Non-pigmented ciliary epithelial cell (primary cell): Measurements from ENCODE around the gene FRMD5.

Source experiments
- DNase-seq: peaks from one replicate; pipeline ENCODE4 v3.0.0-alpha.2; 2010; ENCODE audit warnings: low read depth

FRMD5 gene

DNA sequence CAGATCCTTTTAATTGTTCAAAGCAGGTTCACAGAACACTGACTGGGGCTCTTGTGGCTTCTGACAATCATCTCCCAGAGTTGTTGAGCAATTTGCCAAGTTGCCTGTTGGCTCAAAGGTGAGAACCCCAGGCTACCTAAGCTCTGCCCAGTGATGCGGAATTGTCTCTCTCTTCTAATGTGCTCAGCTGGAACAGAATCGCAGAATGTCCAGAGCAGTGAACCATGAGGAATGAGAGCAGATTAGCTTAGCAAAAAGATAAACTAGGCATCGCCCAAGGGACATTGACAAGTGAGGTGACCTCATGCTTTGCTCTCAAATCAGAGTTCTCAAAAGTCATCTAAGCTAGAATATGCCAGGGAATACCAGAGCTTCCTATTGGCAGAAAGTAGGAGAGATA is 220.2 kb downstream of the FRMD5 start:
- no peak for DNase-seq

DNA sequence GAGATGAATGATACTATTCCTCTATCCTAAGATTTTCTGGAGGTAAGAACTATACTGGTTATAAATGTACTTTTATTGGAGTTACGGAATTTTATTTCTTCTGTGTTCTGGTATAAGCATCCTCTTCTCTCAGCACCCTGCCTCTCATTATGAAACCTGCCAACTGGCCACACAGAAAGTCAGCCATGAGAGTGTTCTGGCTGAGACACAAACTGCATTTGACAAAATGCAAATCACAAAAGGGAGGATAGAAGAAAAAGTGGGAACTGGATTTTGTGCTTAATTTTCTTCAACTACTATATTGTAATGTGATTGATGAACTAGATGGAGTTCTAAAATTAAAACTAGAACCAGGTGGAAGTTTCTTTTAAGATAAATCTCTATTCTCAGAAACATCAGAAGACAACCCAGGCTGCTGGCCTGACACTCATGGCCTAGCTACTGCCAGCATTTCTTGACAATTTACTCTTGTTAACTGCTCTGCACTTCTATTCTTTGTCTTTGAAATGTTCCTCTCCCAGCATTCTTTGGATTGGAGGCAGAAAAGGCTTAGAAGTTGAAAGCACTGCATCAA is 225.2 kb downstream of the FRMD5 start:
- DNase-seq: no peak

DNA sequence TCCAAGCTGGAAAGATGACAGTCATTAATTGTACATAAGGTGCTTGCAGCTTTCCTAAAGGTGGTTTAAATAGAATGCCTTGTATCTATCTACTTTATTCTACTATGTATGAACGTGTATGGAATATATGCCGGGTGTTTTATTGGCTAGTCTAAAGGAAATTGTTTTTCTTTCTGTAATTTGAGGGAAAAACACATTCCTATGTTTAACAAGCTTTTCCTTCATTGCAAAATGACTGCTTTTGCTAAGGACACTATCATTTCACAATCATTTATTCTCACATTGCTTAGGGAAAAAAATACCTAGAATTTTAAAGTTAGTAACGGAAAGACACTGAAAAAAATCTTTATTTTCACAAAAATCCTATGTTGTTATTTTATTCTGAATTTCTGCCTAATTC is 226.5 kb downstream of the FRMD5 start:
- no peak for DNase-seq

- DNase-seq: no peak
Measured at GRCh38 chr15:43966646-43967045, 228.4 kb downstream of the FRMD5 start.

DNA sequence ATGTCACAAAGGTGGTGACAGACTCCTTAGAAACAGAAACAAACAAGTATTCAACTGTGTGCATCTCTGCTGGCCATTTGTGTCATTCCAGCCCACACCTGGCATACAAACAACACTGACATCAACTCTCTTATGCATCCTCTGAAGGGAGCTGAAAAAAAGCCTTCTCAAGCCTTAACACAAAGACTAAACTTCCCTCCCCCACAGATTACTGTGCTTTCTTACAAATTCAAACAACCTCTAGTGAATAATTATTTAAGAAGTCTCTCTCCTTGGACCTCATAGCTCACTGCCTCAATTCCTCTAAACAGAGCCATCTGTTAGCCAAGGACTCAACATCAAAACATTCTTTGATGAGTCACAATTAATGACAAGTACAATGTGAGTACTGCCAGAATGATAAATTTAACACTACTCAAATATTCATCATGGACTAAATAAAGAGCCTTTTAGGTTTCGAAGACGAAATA is 236.2 kb downstream of the FRMD5 start:
- peak; percentile 54 for DNase-seq

GRCh38 chr15:43957724-43958123 is 237.3 kb downstream of the FRMD5 start:
- no peak for DNase-seq

DNA sequence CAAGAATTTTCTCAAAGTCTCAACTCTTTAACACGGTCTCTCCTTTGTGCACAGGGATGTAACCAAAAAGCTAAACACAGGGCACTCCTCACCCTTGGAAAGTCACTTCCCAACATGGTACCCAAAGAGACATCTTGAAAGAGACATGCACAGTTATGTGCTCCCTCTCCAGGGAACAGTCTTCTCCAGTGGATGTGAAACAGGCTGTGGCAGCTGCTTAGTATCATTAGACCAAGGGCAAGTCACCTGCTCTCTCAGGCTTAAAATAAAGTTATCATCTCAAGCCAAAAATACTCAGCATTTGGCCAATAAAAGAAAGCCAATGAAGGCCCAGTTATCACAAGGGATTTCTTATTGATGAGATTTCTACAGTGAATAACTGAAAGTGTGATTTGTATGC is 239.9 kb downstream of the FRMD5 start:
- no peak for DNase-seq

- DNase-seq: no peak
Measured at GRCh38 chr15:43954181-43954621, 240.9 kb downstream of the FRMD5 start.

DNA sequence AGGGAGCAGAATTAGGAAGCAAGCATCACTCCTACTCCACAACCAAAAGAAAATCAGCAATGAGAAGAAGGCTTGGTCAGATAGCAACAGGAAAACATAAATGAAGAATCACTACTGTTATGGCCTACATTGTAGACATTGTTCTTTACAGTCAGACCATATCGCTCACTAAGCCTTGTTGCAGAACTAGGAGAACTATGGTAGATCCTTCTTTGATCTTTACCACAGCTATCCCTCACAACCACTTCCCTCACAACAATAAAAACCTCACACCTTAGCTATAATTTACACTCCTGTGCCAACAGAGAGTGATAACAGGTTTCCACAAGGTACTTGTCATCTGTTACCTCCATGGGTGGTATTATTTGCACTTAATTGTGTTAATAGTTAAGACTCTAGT is 241.7 kb downstream of the FRMD5 start:
- no peak for DNase-seq

DNA sequence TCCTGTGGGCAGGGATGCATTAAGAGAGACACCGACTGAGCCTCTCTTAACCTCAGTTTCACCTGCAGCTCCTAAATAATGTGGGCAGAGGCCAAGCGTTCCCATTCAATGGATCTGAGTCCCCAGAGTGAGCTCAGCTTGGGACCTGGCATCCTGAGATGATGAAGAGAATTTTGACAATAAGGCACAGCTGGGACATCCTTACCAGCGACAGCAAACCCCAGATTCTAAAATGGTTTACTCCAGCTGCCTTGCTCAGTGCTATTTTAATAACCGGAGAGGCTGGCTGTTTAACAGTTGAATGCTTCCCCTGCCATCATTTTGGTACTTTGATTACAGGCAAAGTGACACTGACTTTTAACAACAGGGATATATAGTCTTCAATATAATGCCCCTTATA is 244.5 kb downstream of the FRMD5 start:
- DNase-seq: no peak

DNA sequence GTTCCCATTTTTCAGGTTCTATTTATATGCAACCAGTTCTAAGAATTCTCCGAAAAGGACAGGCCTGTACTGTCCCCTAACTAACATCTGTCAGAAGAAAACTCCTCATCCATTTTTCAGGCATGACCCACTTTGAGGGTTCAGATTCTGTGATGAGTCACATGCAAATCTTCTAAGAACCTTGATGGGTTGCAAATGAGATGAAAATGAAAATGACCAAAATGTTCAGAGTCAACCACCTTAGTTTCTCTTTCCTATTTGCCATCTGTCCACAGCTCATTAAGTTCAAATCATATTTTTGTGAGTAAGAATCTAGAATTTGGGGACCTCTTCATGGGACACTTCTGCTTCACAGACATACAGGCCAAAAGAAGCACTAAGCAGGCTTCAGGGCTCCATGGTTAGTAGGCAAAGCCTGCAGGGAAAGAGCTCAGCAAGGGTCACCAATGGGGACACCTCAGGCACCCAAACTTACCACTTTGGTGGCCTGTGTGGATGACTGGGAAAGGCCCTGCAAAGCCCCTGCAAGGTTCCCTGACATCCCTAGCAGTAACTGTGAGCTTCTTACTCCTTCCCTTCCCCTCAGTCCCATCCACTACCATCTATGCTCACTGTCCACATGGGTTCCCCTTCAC is 246.3 kb downstream of the FRMD5 start:
- DNase-seq: no peak

DNA sequence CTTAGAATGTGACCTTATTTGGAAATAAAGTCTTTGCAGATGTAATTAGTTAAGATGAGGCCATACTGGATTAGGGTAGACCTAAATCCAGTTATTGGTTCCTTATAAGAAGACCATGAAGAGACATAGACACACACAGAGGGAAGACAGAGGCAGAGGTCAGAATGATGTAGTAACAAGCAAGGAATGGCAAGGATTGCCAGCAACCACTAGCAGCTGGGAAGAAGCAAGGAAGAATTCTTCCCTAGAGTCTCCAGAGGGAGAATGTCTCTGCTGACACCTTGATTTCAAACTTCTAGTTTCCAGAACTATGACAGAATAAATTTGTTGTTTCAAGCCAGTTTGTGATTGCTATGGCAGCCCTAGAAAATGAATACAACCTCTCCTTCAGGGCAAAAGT is 251.6 kb downstream of the FRMD5 start:
- no peak for DNase-seq

DNA sequence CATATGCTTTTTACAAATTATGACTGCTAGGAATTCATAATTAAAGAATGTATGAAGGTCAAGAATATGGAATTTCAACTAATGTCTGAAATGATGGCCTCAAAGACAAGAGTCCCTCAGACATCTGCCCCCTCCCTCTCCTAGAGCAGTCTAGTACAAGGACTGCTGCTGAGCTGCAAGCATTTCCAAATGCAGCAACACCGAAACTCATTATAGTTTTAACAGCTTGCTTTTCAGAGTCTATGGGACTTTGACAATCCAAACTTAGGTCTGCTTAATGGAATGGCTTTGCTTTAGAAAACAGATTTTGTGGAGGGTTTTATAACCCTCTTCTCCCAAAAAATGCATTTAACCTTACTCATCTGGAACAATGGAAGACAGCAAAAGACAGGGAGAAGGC is 252.9 kb downstream of the FRMD5 start:
- DNase-seq: no peak

DNA sequence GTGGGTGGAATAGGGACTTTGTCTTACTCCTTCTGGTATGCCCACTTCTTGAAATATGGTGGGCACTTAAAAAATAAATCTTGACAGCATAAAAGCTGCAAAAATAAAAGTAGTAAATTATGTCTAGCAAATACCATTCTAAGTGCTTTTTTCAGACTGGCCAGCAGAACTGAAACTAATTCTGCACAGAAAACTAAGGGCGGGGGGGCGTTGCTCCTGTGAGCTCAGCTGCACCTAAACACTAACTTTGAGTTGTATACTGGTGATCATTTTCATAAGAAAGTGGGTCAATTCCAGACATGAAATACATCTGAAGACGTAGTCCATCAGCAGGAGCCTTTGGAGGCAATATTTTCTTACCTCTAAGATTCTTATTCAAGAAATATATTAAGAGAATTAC is 253.5 kb downstream of the FRMD5 start:
- DNase-seq: no peak

- no peak for DNase-seq
Measured at GRCh38 chr15:43941071-43941470, 254.0 kb downstream of the FRMD5 start.

DNA sequence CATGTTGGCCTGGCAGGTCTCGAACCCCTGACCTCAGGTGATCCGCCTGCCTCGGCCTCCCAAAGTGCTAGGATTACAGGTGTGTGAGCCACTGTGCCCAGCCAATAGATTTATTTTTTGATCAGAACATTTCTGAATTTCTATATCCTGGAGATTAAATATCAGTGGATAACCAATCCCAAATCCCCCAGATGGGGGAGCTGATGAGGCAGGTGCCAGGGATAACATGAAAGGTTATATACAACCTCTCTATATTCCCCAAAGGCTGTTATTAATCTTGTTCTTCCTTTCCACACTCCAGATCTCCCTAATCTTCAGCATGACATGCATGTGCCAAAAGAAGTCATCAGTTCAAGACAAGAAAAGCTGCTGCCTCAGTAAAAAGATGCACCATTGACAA is 256.0 kb downstream of the FRMD5 start:
- DNase-seq: no peak

DNA sequence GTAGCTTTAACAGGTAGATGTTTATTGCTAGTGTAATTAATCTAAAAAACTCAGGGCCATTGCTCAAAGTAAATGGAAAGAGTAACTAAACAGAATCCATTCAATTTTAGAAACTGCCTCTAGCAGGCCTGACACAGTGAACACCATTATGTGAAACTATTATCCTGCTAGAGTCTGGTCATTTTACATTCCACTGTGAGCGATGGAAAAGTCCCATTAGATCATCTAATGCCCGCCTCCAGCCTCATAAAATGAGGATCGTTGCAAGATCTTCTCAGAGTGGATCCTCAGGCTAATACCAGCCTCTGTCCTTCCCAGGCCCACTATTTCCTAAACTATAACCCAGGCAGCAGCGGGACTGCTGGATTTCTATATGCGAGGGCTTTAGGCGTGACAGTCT is 260.6 kb downstream of the FRMD5 start:
- no peak for DNase-seq

GRCh38 chr15:43932907-43933306 is 262.2 kb downstream of the FRMD5 start:
- no peak for DNase-seq

DNA sequence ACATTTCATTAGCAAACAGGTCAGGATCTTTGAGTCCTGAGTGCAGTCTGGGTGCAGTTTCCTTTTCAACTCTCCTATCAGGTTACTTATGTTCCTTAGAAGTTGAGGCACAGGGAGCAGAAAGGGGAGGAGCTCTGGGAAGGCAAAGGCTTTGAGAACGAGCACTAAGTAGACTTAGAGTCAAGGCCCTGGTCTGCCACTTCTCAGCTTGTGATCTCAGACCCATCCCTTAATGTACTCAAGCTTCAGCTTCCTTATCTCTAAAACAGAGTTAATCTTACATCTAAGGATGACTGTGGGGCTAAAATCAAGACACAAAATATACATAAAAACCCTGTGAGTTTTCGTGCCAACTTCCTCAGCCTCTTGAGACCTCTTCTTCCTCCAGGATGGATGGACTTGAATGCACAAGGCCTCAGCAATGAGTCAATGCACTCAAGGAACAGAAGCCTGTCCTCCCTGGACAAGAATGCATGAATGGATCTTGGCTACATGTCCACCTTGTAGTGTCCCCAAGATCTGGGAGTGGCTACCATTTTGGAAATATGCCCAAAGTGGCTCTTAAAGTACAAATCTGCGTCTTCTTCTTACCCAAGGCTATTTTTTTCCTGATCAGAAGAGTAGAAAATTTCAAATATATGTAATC is 263.2 kb downstream of the FRMD5 start:
- DNase-seq: no peak

- DNase-seq: no peak
Measured at GRCh38 chr15:43931119-43931518, 264.0 kb downstream of the FRMD5 start.

GRCh38 chr15:43930556-43930955 is 264.5 kb downstream of the FRMD5 start:
- no peak for DNase-seq

GRCh38 chr15:43930079-43930478 is 265.0 kb downstream of the FRMD5 start:
- DNase-seq: no peak

GRCh38 chr15:43928152-43928551 is 266.9 kb downstream of the FRMD5 start:
- no peak for DNase-seq

DNA sequence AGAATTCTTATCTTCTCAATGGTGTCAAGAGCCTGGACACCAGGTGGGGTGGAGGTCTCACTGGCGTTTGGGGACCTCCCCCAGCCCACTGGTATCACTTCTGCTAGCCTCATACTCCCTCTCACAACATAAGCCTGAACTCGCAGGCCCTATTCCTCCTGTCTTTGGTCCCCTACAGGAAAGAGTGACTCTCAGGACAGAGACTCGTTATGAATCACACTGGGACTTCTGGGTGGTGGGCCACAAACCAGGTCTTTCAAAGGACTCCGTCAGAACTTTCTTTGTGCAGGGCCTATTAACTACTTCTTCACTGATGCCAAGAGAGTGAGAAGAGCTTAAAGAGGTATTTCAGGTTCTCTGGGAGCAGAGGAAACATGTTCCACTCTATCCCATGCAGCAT is 267.9 kb downstream of the FRMD5 start:
- no peak for DNase-seq
